ENCODE measurements around the gene LRRC9.
"Not testable (repeated sequence)": the region's sequence is repeated elsewhere in the genome, so short reads cannot be mapped to it uniquely, and the experiment has no call there.

The LRRC9 gene

GRCh38 chr14:59997449-59997848 lies 77.5 kb downstream of the LRRC9 start:
- no peak overlapping the region for H3K4me3 ChIP-seq (ENCODE audit: low read length)
- TF ChIP-seq CTCF (conservative IDR thresholded peaks at IDR 0.05; ENCODE audit: low read depth, low read length): no peak
- peak; percentile 62 for DNase-seq (ENCODE audit: low read depth)

GRCh38 chr14:59997966-59998365 lies 78.0 kb downstream of the LRRC9 start:
- DNase-seq (ENCODE audit: low read depth): no peak
- TF ChIP-seq CTCF (conservative IDR thresholded peaks at IDR 0.05; ENCODE audit: low read depth, low read length): no peak
- H3K4me3 ChIP-seq (ENCODE audit: low read length): no peak overlapping the region

GRCh38 chr14:59998564-59998963 lies 78.6 kb downstream of the LRRC9 start:
- TF ChIP-seq CTCF (conservative IDR thresholded peaks at IDR 0.05; ENCODE audit: low read depth, low read length): no peak
- H3K4me3 ChIP-seq (ENCODE audit: low read length): no peak overlapping the region
- no peak for DNase-seq (ENCODE audit: low read depth)

- no peak for TF ChIP-seq CTCF (conservative IDR thresholded peaks at IDR 0.05; ENCODE audit: low read depth, low read length)
- no peak for DNase-seq (ENCODE audit: low read depth)
- H3K4me3 ChIP-seq (ENCODE audit: low read length): no peak overlapping the region
These were observed 83.0 kb downstream of the LRRC9 start for GRCh38 chr14:60002819-60003492.

- H3K4me3 ChIP-seq (ENCODE audit: low read length): no peak overlapping the region
- TF ChIP-seq CTCF (conservative IDR thresholded peaks at IDR 0.05; ENCODE audit: low read depth, low read length): no peak
- DNase-seq (ENCODE audit: low read depth): no peak
These were observed 84.0 kb downstream of the LRRC9 start for GRCh38 chr14:60003991-60004390.

- DNase-seq (ENCODE audit: low read depth): no peak
- no peak overlapping the region for H3K4me3 ChIP-seq (ENCODE audit: low read length)
- TF ChIP-seq CTCF (conservative IDR thresholded peaks at IDR 0.05; ENCODE audit: low read depth, low read length): no peak
These were observed 88.1 kb downstream of the LRRC9 start for GRCh38 chr14:60008042-60008441.

GRCh38 chr14:60010263-60010662 lies 90.3 kb downstream of the LRRC9 start:
- H3K4me3 ChIP-seq (ENCODE audit: low read length); DNase-seq (ENCODE audit: low read depth): not testable (repeated sequence)

All from retinal pigment epithelial cell (primary cell).